T-helper 1 cell treated with Interleukin-12 subunit alpha and Interleukin-12 subunit beta and Interleukin-4 antibody, amounts not matched to agents 30 ng/mL and 1 ng/mL, for 36 hours (primary cell): ENCODE results near the gene HOMER2. TPM values are rescaled to one million over a fixed set of nuclear protein-coding genes. Genes with fewer than 3 reads are reported as not detected.
"Not testable (repeated sequence)": the region's sequence is repeated elsewhere in the genome, so short reads cannot be mapped to it uniquely, and the experiment has no call there.

Source experiments
- intact Hi-C: fragments of 100-400 bp; cut with micrococcal nuclease; formaldehyde crosslinking; loops from one replicate; pipeline ENCODE4 v1.15.1; 2024
- total RNA-seq: library from RNA; stranded (reverse); gene quantifications from 2 replicates; pipeline ENCODE4 v1.2.3, GENCODE V29; 2022

The HOMER2 gene
- total RNA-seq, 1 donor from 2014 or later = 17.5 TPM

DNA sequence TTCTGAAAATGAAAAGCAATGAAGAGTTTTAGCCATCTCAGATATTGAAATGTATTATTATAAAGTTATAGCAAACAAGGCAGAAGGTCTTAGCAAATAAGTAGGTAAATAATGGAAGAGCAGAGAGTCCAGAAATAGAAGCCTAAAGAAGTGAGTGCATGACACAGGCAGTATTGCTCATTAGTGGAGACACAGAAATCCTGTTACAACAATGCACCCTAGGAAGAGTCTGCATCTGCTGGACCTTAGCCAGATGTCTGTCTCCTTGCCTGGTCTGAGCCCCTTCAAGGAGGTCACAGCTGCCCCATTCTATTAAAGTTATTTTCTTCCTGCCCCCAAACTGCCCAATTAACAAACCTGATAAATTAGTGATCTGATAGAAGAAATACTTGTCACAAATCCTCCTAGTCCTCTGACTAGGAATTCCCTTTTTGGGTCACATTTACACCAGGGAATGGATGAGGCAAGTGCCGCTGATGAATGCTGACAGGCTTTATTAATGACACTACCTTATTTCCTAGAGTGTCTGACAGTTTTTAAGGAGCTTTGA, 51.9 kb downstream of the HOMER2 start:
- intact Hi-C loops = no loop called here

DNA sequence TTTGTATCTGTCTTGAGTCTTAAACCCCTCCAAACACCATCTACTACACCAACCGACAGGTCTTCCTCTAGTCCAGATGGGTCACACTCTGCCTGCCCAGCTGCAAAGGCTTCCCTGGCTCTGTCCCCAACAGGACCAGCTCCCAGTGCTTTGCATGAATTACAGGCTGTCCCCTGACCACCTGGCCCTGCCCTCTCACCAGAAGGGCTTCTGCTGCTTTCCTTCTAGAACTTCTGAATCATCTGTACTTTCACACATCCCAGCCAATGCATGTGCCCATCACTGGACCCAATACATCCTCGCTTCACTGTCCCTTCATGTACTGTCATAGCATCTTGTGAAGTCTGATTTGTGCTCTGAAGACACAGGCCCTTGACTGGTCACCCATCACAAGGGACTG, 53.6 kb downstream of the HOMER2 start:
- intact Hi-C loops = no loop called here

DNA sequence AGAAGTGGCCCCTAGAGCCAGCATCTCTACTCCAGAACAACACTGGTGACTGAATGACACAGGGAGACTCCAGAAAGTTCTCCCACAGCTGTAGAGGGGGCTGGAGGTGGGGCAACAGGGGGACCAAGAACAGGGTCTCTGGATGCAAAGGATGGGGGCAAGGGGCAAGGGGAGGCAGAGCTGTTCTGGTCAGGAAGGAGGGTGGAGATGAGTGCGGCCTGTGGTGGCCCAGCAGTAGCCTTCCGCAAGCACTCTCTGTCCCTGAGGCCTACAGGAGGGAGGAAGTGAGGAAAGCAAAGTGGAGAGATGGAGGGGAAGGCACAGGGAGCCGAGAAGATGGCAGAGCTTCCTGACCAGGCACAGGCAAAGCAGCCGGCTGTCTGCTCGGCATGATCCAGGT, 56.5 kb downstream of the HOMER2 start:
- intact Hi-C loops = no loop called here

DNA sequence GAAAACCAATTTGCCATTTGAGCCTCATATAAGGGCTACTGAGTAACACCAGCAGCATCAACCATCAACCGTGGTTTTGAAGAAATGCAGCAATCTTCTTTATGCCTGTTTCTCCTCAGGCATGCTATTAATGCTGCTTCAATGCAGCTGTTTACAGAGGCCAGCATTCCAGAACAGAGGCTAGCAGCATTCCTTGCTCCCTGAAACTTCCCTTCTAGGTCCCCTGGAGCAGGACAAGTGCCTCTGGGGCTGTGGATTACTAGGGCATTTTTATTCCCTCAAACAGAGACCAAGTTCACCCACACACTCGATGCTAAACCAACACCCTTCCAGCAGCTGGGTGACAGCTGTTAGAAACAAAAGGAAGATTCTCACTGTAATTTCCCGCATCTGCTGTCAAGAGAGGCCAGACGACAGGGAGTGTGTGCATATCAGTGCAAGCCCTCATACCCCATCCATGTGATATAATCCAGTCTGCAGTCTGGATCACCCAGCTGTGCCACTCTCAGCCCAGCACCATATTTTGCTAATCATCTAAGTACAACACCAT, 57.5 kb downstream of the HOMER2 start:
- intact Hi-C loops = no loop called here

DNA sequence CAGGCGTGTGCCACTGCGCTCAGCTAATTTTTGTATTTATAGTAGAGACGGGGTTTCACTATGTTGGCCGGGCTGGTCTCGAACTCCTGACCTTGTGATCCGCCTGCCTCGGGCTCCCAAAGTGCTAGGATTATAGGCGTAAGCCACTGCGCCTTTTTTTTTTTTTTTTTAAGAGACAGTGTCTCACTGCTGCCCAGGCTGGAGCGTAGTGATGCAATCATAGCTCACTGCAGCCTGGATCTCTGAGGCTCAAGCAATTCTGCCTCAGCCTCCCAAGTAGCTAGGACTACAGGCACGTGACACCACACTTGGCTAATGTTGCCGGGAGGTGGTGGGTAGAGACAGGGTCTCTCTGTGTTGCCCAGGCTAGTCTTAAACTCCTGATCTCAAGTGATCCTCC, 59.0 kb downstream of the HOMER2 start:
- intact Hi-C loops = not testable (repeated sequence)

DNA sequence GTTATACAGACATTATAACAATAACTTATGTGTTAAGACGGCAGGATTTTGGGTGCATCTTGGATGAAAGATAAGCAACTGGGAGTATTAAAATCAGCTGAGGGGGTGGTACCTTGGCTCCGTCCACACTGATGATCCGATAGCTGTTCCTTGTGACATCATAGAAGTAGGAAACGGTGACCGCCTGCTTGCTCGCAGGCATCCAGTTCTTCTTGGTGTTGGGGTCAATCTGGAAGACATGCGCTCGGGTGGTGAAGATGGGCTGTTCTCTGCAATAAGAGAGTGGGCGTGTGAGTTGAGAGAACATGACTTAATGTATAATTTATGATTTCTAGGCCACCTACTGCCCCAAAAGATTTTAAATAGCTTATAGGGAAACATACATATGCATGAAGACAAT, 59.9 kb downstream of the HOMER2 start:
- intact Hi-C loops = no loop called here

DNA sequence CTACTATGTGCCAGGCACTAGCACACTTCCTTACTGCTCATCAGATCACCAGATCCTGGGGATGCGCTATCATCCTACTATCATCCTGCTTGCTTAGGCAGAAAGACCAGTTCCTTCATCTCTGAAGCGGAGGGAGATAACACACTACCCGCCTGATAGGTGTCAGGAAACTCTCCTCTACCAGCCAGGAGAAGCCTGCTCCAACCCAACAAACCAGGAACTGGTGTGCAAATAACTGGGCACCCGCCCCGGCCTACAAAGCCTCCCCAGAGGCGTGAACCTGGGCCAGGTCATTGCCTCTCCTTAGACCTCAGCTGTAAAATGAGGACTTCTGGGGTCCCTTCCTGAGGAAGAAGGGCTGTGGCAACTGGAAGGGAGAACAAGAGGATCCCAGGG, 61.5 kb downstream of the HOMER2 start:
- intact Hi-C loops = no loop called here

DNA sequence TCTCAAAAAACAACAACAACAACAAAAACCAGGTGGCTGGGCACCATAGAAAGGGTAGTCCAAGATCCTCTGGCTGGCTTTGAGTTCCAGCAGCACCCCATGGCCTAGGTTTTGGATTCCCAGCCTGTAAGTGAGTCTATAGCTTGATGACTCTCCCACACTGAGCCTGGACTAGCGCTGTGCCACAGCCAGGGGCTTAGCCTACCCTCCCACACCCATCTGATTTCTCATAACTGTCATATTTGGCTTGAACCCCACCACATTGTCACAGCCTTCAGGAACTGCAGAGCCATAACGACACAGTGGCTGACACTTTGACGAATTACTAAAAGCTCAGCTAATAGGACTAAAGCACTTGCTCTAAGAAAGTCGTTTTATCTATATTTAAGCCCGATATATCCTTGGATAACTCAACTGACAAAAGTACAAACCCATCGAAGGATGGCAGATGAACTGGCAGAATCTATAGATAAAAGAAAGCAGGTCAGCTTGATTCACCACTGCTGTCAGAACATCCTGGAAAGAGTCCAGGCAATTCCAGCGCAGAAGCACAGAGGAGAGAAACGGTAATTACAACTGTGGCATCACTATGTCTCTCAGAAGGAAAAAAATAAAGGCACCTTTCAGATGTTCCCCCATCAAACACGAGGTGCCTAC, 62.1 kb downstream of the HOMER2 start:
- intact Hi-C loops = no loop called here

DNA sequence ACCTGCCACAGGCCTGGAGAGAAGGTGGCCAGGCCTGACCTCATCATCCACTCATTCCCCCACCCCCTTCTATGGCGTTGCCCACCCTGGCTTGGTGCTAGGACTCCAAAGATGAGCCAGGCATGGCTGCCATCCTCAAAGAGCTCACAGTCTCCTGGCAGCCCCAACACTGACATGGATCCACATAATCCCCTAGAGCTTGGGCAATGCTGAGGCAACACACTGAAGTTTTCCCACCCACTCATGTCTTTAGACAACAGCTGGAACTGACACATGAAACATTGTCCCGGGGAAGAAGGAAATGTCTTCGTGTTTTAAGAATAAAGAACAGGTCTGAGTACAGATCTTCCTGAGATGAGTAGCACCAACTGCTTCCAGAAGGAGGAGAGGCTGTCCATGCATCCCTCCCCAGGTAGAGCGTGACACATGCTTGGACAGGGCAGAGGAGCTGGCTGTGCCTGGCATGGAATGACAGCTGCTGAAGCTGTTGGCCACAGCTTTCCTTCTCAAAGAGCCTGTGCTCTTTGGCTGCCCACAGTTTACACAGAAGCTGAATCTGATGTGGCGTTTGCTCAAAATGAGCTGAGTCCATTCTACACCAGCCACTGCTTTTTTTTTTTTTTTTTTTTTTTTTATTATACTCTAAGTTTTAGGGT, 70.1 kb downstream of the HOMER2 start:
- intact Hi-C loops = no loop called here

DNA sequence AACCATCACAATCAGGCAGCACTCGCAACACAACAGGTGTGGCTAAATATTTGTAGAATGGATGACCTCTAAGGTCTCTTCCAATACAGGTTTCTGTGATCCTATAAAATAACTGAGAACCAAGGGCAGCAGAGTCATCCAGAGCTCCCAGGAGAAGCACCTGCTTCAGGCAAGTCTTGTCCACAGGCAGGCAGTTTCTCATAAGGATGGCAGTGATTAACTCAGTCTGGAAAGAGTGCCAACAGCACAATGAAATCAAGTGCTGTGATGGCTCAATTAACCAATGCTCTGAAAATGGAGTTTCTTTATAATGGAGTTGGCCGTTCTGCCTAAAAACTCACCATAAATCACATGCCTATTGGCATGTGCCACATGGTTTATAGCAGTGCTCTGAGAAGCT, 70.8 kb downstream of the HOMER2 start:
- intact Hi-C loops = no loop called here

DNA sequence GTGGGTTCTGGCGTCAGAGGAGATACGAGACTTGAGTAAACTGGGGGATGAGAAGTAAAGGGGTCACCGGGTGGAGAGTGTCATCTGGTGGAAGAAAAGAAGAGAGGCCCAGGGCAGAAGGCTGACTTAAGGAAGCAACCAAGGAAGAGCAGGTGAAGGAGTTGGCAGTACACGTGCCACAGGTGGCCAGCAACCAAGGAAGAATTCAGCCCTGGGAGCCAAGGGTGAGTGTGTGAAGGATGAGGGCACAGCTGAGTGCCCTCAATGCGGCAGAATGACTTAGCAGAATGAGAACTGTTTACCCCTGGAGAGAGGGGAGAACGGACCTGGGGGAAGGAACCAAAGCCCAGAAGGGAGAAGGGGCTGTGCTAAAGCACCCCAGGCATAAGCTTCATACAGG, 71.8 kb downstream of the HOMER2 start:
- intact Hi-C loops = no loop called here

DNA sequence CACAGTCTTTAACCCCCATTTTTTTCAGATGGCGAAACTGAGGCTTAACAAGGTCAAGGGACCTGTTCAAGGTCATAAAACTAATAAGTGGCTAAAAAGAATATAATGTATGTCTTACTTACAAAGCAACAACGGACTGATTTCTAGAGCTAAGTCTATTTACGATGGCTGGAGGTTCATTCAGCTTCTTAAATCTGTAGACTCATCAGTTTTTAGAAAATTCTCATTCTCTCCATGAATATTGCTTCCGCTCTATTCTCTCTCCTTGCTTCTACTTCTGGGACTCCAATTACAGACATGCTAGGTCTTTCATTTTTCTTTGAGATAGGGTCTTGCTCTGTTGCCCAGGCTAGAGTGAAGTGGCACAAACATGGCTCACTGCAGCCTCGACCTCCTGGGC, 74.2 kb downstream of the HOMER2 start:
- intact Hi-C loops = no loop called here

DNA sequence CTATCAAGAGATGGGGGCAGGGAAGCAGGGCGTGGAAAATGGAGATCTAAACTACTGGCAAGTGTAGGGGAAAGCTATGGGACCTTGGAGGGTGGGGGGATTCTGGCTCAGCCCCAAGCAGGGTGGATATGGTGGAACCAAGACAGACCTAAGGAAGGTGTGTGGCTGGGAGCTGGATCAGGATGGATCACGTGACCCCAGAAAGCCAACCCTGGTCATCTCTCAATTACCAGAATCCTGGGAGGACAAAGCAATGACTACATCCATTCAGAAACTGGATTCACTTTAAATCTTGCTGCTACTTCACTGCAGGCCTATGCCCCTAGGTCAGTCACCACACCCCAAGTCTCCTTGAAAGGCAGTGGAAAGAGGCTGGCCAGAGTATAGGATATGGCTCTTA, 74.7 kb downstream of the HOMER2 start:
- intact Hi-C loops = no loop called here

DNA sequence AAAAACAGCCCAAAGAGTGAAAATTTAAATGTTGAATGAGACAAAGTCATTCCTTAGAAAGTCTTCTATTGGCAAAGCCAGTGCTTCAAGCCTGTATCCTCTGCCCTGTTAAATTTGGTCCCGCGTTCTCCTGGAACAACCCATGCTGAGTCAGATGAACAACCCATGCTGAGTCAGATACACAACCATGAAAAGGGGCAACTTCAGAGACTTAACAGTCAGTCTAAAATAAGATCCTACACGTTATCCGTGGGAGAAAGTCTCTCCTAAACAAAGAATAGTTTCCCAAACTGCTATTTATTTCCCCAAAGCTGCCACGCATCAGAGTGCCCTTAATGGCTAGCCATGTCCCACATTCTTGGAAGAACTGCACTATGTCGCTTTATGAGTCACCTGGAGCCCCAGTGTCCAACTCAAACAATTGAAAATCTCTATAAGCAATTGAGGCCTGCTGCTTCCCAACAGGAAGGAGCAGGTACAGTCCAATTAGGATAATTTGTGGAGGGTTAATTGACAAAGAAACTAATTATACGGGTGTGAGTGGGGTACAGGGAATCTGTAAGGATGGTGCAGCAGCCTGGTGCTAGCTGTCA, 77.0 kb downstream of the HOMER2 start:
- intact Hi-C loops = no loop called here

DNA sequence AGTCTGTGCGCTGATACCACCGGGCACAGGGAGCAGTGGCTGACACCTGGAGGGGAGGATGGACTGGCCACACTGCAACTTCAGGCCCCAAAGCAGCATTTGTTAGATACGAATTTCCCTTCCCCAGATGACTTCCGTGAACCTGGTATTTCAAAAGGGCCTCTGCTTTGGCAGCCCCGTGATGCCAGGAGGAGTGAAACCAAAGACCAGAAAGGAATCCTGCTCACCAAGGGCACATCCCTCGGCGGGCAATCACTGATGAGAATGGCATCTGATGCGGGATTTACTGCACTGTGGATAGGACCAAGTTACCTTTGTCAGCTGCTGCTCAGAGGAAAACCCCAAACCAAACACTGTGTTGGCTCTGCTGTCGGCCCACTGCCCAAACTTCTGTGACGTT, 77.6 kb downstream of the HOMER2 start:
- intact Hi-C loops = no loop called here

DNA sequence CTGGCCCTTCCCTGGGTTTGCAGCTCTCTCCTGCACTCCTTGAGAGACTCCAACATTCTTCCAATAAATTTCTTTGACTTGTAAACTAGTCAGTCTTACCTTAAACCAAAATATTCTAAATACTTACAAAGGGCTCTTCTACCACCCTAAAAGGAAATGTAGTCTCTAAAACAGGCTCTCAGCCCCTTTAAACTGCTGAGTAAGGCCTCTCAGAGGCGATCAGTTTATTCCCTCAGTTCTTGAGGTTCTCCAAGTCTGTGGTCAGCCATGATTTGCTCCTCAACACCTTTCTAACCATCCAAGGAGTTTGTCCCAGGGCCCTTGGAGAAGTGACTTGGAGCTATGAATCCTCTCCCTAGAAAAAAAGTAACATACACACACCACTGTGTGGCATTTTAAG, 78.3 kb downstream of the HOMER2 start:
- intact Hi-C loops = no loop called here

DNA sequence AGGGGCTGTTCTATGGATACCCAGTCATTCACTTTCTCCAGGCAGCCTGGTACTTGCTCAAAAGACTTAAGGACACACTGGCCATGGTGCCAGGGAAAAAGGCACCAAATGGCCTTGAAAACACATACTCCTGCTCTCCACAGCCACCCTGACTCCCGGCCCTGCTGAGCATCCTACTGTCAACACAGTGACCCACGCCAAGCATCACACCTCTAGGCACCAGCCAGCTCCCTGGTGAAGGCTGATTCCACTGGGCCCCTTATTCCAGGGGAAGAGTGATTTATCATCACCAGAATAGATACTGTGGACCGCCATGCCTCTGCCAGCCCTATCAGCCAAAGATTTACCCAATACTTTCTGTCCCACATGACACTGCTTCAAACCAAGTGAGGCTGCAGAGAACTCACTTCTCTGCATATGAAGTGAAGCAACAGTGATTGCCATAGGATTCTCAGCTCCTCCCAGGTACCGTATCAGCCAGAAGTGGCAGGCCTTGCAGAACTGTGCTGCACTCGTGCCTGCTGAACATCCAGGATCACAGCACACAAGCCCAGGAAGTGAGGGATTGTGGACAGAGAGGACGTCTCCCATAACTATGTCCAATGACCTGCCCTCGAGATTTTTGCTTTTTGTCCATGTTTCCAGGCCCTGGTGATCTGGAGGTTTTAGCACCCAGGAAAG, 79.4 kb downstream of the HOMER2 start:
- intact Hi-C loops = no loop called here

DNA sequence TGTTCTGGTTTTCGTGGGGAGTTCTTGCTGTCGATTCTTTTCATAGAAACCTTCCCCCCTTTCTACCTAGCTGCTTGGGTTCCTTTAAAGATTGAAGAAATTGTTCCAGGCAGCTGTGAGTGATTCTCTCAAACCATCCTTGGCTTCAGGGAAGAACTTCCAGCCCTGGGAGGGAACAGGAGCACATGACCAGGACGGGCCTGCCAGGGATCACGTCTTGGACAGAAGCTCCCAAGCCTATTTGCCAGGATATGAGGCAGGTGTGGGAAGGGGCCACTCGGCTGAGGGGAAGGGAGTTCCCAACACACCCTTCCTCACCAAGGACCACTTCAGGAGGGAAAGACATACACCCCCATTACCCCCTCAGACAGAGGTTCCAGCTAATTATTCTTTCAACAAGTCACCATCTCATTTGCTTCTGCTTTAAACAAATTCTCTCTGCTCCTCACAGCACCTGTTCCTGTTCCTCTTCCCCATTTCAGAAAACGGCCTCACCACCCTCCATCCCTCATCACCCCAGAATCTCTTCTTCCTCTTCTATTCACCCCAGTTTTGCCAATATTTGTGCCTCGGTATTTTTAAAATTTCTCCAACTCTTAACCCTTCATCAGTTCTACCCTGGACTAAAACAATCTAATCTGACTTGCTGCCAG, 80.6 kb downstream of the HOMER2 start:
- intact Hi-C loops = no loop called here

DNA sequence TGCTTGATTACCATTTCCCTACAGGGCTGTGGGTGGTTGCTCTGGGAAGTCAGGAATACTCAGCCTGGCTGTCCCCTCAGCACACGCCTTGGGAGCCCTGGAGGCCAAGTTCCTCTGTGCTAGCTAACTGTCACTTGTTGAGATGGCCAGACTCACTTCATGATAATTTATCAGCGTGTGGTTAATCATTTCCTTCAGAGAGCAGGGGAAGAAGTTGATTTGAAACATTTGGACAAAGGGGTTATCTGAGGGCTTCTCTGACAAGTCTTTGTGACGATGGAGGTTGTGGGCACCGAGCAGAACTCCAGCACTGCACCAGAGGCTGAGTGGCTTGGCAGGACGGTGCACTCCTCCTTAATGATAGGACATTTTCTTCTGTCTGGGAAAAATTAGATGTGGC, 81.2 kb downstream of the HOMER2 start:
- intact Hi-C loops = no loop called here

DNA sequence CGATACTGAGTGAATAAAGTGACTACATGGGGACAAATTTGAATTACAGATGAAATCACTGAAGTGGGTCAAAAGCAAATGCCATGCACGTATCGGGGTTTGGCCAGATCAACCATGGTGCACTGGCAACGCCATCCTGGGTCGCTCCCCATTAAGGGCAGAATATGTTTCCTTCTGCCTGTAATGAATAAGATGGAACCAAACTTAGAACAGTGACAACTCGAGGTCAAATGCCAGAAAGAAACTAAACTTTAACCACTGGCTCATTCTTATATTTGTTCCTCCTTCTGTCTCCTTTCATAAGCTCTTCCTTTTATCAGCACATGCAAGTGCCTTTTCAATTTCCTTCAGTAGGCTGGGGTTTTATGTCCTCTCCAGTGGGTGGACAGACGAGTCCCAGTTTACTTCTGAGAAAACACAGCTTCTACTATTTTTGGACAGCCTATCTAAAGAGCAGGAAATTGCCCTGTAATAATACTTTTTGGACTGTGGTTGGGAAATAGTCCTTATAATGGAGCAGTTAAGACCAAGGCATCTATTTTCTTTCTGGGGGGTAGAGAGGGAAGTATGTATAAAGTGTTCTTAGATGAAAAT, 81.7 kb downstream of the HOMER2 start:
- intact Hi-C loops = no loop called here

DNA sequence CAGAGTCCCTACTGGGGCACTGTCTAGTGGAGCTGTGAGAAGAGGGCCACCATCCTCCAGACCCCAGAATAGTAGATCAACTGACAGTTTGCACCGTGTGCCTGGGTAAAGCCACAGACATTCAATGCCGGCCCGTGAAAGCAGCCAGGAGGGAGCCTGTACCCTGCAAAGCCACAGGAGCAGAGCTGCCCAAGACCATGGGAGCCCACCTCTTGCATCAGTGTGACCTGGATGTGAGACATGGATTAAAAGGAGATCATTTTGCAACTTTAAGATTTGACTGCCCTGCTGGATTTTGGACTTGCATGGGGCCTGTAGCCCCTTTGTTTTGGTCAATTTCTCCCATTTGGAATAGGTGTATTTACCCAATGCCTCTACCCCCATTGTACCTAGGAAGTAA, 86.5 kb downstream of the HOMER2 start:
- intact Hi-C loops = not testable (repeated sequence)
